HT1080 (cell line): ENCODE results near the gene AP3S2. TPM values are rescaled to one million over a fixed set of nuclear protein-coding genes. Genes with fewer than 3 reads are reported as not detected.
A peak's percentile ranks its signal among the peaks of the same experiment; 100 is the strongest.
"Not testable (repeated sequence)": the region's sequence is repeated elsewhere in the genome, so short reads cannot be mapped to it uniquely, and the experiment has no call there.

Experiments used
- DNase-seq: peaks from one replicate; pipeline ENCODE4 v3.0.0-alpha.2; 2015; ENCODE audit warnings: low read depth
- total RNA-seq: library from RNA; depleted of rRNA; stranded (reverse); fragments of >200 nt; shearing (Covaris generic); gene quantifications from 2 replicates; pipeline ENCODE4 v1.2.3, GENCODE V29; 2014

The AP3S2 gene
- total RNA-seq, 1 experiment from 2014 or later: 21.1 TPM

GRCh38 chr15:89869490-89869889 is 24.3 kb downstream of the AP3S2 start:
- not testable (repeated sequence) for DNase-seq

GRCh38 chr15:89864958-89865739 is 28.6 kb downstream of the AP3S2 start:
- DNase-seq: no peak

- no peak for DNase-seq
Measured at GRCh38 chr15:89863918-89864317, 29.9 kb downstream of the AP3S2 start.

GRCh38 chr15:89860891-89861290 is 32.9 kb downstream of the AP3S2 start:
- no peak for DNase-seq

- no peak for DNase-seq
Measured at GRCh38 chr15:89860431-89860830, 33.4 kb downstream of the AP3S2 start.

GRCh38 chr15:89858661-89859458 is 34.9 kb downstream of the AP3S2 start:
- DNase-seq: no peak

- no peak for DNase-seq
Measured at GRCh38 chr15:89857673-89858072, 36.1 kb downstream of the AP3S2 start.

GRCh38 chr15:89855948-89856347 is 37.8 kb downstream of the AP3S2 start:
- no peak for DNase-seq

- DNase-seq: not testable (repeated sequence)
Measured at GRCh38 chr15:89854863-89855262, 38.9 kb downstream of the AP3S2 start.

GRCh38 chr15:89852342-89852995 is 41.3 kb downstream of the AP3S2 start:
- no peak for DNase-seq

- peak; percentile 50 for DNase-seq
Measured at GRCh38 chr15:89851673-89852341, 42.0 kb downstream of the AP3S2 start.

- DNase-seq: no peak
Measured at GRCh38 chr15:89848970-89849292, 44.9 kb downstream of the AP3S2 start.

GRCh38 chr15:89847101-89847500 is 46.7 kb downstream of the AP3S2 start:
- DNase-seq: no peak

- DNase-seq: peak; percentile 97
Measured at GRCh38 chr15:89845305-89845893, 48.4 kb downstream of the AP3S2 start.

GRCh38 chr15:89841962-89842361 is 51.8 kb downstream of the AP3S2 start:
- no peak for DNase-seq

- DNase-seq: no peak
Measured at GRCh38 chr15:89841306-89841705, 52.5 kb downstream of the AP3S2 start.

- DNase-seq: no peak
Measured at GRCh38 chr15:89839167-89839810, 54.5 kb downstream of the AP3S2 start.

GRCh38 chr15:89837830-89838178 is 56.0 kb downstream of the AP3S2 start:
- DNase-seq: no peak

- peak; percentile 50 for DNase-seq
Measured at GRCh38 chr15:89837134-89837829, 56.5 kb downstream of the AP3S2 start.
